HFFc6 (cell line): ENCODE measurements around the gene PPP1R7. TPM values are rescaled to one million over a fixed set of nuclear protein-coding genes. Genes with fewer than 3 reads are reported as not detected.

ENCODE experiments used
- DNase-seq: peaks from one replicate; pipeline ENCODE4 v3.0.0-alpha.2; 2018
- H3K27ac Mint-ChIP-seq: 2 replicates; pipeline ENCODE4 v1.8.0; 2020; ENCODE audit warnings: mild to moderate bottlenecking, mixed read lengths
- H3K27me3 Mint-ChIP-seq: 2 replicates; pipeline ENCODE4 v1.8.0; 2021; ENCODE audit warnings: mild to moderate bottlenecking, moderate library complexity, mixed read lengths; ENCODE audit not compliant: insufficient read depth
- H3K36me3 Mint-ChIP-seq: 2 replicates; pipeline ENCODE4 v1.8.0; 2021; ENCODE audit warnings: low read depth, mixed read lengths
- H3K4me1 Mint-ChIP-seq: 2 replicates; pipeline ENCODE4 v1.8.0; 2020; ENCODE audit warnings: low read depth, mixed read lengths
- H3K4me3 Mint-ChIP-seq: 2 replicates; pipeline ENCODE4 v1.8.0; 2020; ENCODE audit warnings: mild to moderate bottlenecking, moderate library complexity, mixed read lengths
- H3K9me3 Mint-ChIP-seq: 2 replicates; pipeline ENCODE4 v1.8.0; 2020; ENCODE audit warnings: mild to moderate bottlenecking, mixed read lengths
- total RNA-seq, 6 experiments: library from RNA; stranded (reverse); fragmentation: NEBNext Ultra II Directional; extraction: Animal tissue kit (Norgen Biotek cat#: 25700); gene quantifications; 2 replicates in 1 of 6; 3 replicates in 5 of 6; pipeline ENCODE4 v1.2.3, GENCODE V29; 2021
- TF ChIP-seq, protein P1 (sequence below): fragments of 200-600 bp; sonication (generic); IDR thresholded peaks from 2 replicates; pipeline ENCODE4 v1.5.0; 2021; ENCODE audit warnings: antibody characterized with exemption, mild to moderate bottlenecking

PPP1R7 gene
- total RNA-seq, 6 experiments from 2014 or later, result 90.6 to 117 (median 103) TPM

DNA sequence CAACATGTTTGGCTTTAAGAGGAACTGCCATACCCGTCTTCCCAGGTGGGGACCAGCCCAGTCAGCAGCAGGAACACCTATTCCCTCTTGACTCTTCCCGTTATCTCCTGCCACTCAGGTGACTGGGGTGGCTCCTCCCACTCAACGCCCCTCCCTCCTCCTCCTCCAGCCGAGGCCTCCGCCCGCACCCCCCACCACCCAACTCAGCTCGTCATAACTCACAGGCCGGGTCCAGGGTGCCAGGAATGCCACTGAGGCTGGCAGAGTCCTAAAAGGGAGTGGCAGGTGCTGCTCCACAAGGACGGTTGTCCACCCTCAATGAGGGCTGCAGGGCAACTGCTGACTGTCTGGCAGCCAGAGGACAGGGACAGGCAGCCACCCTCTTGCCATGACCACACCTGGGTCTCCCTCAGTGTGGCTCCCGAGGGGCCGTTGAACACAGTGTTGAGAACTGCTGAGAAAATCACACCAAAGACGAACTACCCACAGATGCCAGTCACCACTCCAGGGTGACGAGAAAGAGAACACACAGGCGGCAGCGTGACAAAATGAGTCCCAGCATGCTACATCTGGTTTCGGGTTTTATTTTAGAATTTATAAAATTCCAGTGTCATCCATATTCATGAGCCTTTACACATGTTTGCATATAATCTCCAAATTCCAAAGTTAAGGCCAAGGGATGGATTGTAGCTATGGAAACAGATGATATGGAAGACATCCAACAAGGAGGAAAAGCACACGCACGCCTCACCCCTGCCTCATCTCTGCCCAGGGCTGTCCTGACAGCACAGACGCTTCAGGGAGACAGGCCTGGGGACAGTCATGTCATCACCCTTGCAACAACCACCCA, 76.7 kb downstream of the PPP1R7 start:
- peaks cover 46% of the 10 kb centered on the region for H3K4me1 Mint-ChIP-seq
- no peak for DNase-seq
- peaks cover 28% of the 10 kb centered on the region for H3K36me3 Mint-ChIP-seq
- peak overlapping the region; percentile 44; the same call in 1 of the 2 replicates for H3K27ac Mint-ChIP-seq
- no peak overlapping the region for H3K4me3 Mint-ChIP-seq
- TF ChIP-seq, protein P1, sequence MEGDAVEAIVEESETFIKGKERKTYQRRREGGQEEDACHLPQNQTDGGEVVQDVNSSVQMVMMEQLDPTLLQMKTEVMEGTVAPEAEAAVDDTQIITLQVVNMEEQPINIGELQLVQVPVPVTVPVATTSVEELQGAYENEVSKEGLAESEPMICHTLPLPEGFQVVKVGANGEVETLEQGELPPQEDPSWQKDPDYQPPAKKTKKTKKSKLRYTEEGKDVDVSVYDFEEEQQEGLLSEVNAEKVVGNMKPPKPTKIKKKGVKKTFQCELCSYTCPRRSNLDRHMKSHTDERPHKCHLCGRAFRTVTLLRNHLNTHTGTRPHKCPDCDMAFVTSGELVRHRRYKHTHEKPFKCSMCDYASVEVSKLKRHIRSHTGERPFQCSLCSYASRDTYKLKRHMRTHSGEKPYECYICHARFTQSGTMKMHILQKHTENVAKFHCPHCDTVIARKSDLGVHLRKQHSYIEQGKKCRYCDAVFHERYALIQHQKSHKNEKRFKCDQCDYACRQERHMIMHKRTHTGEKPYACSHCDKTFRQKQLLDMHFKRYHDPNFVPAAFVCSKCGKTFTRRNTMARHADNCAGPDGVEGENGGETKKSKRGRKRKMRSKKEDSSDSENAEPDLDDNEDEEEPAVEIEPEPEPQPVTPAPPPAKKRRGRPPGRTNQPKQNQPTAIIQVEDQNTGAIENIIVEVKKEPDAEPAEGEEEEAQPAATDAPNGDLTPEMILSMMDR, result no peak
- peaks cover 55% of the 10 kb centered on the region for H3K27me3 Mint-ChIP-seq
- peaks cover 14% of the 10 kb centered on the region for H3K9me3 Mint-ChIP-seq

DNA sequence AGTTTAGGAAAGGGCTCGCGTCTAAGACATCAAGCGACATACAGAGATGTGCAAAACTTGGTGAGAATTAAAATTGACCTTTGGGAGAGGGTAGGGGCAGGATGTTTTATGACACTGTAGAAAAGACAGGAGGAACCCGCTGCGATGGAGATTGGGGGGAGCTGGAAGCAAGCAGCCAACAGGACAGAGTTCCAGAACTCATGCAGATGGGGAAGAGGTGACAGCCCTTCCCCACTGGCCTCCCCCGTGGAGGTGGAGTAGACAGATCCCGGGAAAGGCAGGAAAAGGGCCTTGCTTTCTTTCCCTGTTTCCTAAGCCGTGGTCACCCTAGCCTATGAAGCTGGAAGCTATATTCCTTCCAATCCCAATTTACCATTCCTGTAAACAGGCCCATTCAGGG, 77.3 kb downstream of the PPP1R7 start:
- Mint-ChIP-seq H3K4me1 (peaks cover 43% of the 10 kb centered on the region), H3K27ac (peak overlapping the region; percentile 44), H3K36me3 (peaks cover 29% of the 10 kb centered on the region), H3K27me3 (peaks cover 51% of the 10 kb centered on the region), H3K4me3 (no peak overlapping the region), H3K9me3 (peaks cover 14% of the 10 kb centered on the region)
- DNase-seq, result no peak
- TF ChIP-seq, protein P1, result no peak

DNA sequence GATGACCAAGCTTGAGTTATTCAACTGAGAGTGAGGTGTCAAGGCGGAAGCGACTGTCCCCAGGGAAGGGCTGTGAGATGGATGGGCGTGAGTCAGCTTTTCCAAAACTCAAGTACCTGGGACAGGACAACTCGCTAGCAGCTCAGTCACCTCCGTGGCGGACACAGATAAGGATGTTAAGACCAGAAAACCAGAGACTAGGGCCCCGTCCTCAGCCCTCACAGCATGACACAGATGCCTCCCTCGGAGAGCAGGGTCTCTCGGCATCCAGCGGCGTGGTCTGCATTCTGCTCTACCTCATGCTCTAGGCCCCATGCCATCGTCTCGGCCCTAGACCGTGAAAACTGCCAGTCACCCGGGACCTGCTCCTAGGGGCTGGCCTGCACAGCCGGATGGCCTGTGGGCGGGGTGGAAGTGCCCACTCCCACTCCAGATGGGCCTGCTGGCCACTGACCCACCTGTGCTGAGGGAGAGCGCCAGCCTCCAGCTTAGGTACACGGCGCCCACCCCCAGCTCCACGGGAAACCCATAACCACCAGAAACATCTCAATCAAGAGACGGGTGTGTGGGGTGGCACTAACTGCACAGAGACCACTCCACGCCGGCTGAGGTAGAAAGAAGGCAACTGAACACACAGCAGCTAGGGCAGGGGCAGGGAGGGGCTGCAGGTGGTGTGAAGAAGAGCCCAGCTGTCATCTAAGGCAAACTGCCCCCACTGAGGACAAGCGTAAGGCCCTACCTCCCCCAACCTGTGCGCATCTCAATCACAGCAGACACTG, 78.0 kb downstream of the PPP1R7 start:
- peaks cover 13% of the 10 kb centered on the region for H3K9me3 Mint-ChIP-seq
- peaks cover 38% of the 10 kb centered on the region for H3K4me1 Mint-ChIP-seq
- H3K27me3 Mint-ChIP-seq, result peaks cover 45% of the 10 kb centered on the region
- H3K27ac Mint-ChIP-seq, result peak overlapping the region; percentile 44; the same call in 1 of the 2 replicates
- no peak for DNase-seq
- H3K4me3 Mint-ChIP-seq, result no peak overlapping the region
- TF ChIP-seq, protein P1, result no peak
- peaks cover 34% of the 10 kb centered on the region for H3K36me3 Mint-ChIP-seq

DNA sequence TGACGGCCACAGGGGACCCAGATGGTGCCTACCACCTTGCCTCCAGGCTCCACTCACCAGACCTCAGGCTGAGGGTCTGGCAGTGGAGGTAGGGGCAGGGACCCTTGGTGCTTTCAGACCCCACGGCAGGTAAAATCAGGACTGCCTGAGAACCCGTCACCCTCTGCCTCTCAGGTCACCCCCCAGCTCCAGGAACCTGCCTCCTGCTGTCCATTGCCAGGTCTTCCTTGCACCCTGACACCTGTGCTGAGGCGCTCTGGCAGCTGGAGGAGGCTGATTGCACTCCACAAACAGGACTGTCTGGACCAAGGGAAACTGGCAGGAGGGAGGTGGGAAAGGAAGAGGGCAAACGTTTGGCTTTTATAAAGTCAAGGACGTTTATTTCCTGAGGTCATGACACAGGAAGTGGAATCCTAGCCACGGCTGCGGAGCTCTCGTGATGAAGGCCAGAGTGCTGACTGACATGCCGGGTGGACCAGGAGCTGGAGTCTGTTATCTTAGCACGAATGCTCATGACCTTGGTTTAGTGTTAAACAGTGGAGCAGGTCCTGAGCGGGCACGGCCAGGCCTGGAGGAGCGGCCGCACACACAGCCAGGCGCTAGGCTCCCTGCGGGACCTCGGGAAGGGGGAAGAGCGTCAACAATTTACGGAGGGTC, 78.7 kb downstream of the PPP1R7 start:
- no peak overlapping the region for H3K4me3 Mint-ChIP-seq

More for the DNA sequence above, 78.7 kb downstream of the PPP1R7 start:
- Mint-ChIP-seq H3K27ac (no peak overlapping the region), H3K9me3 (peaks cover 8% of the 10 kb centered on the region; the same call in 1 of the 2 replicates), H3K36me3 (peaks cover 41% of the 10 kb centered on the region), H3K4me1 (peaks cover 31% of the 10 kb centered on the region), H3K27me3 (peaks cover 38% of the 10 kb centered on the region)
- no peak for DNase-seq
- TF ChIP-seq, protein P1, result no peak
